GM18907 (cell line): ENCODE results near the gene NOL4L.
"Not testable (repeated sequence)": the region's sequence is repeated elsewhere in the genome, so short reads cannot be mapped to it uniquely, and the experiment has no call there.

ENCODE experiments used
- ATAC-seq: cut with Tn5 transposase; IDR thresholded peaks from one replicate; pipeline ENCODE4 v1.9.1; 2021; ENCODE audit warnings: mild to moderate bottlenecking, moderate library complexity; ENCODE audit not compliant: unreplicated experiment

Gene NOL4L

DNA sequence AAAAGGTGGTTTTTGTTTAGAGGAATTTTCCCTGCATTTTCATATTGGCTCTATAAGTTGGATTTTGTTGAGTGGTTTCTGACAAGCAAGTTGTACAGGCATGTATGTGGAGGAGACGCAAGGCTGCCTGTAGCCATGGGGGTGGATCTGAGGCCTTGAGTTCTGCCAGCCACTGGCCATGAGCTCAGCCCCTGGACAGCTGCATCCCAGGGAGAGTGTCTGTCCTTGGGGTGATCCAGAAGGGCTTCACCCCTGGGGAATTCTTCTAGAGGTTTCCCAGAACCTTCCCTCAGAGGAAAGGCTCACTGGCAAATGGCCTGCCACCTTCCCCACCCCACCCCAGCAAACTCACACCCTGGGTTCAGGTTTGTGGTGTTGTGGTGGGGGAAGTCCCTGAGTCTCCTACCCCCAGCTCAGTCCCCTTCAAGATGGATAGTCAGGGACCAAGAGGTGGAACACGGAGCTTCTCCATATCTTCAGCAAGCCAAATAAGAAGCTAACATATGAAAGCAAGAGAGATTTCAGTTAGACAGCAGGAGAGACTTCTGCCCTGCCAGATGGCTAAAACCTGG, 11.6 kb upstream of the NOL4L start:
- ATAC-seq: no peak

DNA sequence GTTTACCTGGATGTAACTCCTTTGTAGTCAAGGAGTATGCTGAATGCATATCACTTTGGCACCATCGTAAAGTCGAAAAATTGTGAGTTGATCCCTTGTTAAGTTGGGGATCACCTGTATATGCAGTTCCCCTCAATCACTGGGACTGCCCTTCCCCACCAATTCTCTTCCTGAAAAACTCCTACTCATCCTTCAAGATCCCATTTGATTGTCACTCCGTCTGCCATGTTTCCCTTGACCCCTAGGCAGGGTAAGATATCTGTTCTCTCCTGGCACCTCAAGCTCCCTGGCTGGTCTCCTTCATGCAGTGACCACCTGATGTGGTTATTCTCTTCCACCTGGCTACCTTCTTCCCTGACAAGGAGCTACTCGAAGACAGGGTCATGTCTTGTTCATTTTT, 10.0 kb upstream of the NOL4L start:
- ATAC-seq: no peak

DNA sequence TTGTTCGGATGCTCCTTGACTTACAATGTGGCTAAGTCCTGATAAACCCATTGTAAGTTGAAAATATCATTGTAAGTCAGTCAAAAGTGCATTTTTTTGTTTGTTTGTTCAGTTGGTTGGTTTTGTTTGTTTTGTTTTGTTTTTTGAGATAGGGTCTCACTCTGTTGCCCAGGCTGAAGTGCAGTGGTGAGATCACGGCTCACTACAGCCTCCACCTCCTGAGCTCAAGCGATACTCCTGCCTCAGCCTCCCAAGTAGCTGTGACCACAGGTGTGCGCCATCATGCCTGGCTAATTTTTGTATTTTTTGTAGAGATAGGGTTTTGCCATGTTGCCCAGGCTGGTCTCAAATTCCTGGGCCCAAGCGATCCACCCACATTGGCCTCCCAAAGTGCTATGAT, 9.5 kb upstream of the NOL4L start:
- not testable (repeated sequence) for ATAC-seq

DNA sequence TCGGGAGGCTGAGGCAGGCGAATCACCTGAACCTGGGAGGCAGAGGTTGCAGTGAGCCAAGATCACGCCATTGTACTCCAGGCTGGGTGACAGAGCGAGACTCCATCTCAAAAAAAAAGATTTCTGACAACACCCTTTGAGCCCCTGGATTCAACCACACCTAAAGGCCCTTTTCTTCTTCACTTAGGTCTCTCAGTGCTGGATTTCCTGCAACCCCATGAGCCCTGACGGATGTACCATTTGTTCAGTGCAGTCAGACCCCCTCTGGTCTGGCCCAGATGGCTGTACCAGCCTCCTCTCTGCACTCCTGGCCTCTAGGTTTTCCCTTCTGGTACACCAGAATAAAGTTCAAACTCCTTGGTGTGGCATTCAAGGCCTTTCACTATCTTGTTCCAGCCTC, 9.1 kb upstream of the NOL4L start:
- no peak for ATAC-seq

DNA sequence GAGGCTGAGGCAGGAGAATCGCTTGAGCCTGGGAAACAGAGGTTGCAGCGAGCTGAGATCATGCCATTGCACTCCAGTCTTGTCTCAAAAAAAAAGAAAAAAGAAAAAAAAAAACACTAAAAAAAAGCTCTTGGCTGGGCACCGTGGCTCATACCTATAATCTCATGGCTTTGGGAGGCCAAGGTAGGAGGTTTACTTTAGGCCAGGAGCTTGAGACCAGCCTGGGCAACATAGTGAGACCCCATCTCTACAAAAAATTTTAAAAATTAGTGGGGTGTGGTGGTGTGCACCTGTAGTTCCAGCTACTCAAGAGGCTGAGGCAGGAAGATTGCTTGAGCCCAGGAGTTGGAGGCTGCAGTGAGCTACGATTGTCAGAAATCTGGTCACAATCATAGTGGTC, 7.5 kb upstream of the NOL4L start:
- not testable (repeated sequence) for ATAC-seq

DNA sequence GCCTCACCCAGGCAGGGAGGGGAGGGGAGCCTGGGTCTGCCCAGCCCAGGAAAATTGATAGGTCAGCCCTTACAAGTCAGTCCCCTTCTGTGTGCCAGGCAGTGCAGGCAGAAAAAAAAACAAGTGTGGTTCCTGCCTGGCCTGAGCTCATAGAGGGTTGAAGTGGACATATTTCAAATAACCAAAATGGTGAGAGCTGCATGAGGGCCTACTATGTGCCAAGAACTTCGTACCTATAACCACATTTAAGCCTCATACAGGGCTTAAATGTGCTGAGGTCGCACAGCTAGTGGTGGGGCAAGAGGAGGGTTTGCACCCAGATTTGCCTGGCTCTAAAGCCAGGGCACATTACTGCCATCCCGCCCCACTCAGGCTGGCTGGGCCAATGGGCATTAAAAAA, 6.9 kb upstream of the NOL4L start:
- no peak for ATAC-seq

DNA sequence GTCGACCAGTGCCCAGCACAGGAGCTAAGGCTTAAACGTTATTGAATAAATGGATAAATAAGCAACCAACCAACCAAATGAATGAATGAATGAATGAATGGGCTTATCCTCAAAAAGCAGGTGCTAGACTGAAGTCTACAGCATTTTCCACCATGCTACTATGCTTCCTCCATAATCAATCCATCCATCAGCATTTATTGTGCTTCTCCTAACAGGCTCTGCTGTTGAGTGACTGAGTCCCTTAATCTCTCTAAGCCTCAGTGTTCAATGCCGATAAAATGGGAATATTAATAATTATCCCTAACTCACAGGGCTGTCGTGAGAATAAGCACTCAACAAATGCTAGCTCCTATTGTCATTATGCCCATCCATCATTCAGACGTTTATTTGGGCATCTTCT, 4.6 kb upstream of the NOL4L start:
- no peak for ATAC-seq

DNA sequence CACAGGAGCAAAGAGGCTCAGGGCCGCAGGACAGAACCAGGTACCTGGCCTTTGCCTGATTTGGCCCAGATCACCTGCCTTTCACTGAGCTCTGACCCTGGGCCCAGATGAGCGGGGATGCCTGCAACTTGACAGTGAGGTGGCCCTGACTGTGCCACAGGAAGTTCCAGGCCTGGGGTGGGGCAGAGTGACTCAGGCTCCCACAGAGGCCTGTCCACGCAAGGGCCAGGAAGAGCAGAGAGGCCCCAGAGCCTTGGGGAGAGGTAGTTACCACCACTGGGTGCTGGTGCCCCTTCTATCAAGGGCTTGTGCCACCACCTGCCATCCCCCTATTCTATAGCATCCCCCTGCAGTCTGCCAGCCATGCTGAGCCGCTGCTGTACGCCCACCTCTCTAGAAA, 4.1 kb upstream of the NOL4L start:
- no peak for ATAC-seq

DNA sequence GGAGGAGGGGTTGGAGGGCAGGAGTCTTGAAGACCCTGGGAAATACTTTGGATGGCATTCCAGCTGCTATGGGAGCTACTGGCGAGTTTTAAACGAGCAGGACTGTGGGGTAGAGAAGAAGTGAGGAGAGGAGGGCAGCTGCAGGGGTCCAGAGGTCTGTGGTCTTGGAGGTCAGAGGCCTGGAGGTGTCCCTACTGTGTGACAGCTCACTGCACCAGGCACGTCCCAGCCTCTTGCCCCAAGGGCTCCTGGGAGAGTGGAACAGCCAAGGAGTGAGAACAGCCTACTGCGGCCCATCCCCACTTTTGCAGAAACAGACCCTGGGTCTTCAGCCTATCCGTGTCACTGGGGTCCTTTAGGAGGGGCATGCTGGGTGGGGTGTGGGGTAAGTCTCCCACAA, 2.9 kb upstream of the NOL4L start:
- ATAC-seq: no peak

DNA sequence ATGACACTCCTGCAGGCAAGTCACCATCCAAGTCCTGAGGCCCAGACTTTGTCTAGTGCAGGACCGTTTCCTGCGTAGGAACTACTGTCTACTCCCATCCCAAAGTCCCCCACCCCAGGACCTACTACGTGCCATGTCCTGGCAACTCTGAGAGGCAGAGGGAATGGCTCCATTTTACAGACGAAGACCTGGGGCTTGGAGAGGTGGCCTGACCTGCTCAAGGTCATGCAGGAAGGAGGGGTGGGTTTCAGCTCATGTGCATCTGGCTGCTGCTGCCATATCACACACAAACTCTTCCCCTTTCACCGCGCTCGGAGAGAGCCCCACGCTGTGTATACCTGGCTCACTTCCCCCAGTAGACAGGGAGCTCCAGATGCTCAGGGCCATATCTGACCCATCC, 1.2 kb upstream of the NOL4L start:
- ATAC-seq: no peak

DNA sequence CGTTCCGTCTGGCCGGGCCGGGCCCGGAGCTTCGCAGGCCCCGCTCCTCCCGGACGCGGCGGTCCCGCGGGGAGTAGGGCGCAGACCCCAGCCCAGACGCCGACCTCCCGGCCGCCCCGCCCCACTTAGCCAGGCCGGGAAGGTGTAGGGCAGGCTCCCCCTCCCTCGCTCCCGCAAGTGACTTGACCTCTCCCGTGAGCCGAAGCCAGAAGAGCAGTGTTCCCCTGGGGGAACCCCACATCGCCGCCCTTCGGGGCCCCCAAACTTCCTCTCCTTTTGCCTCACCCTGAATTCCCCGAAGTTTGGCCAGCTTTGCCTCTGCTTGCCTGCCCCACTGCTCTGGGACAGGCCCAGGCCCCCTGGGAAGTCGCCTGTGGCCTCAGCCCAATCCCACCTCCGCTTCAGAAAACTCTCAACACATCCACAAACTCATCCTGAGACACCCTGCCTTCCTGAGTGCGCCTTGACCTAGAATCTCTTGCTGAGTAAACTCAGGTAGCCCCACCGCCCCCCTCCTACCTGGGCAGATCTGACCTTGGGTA, 524 bp upstream of the NOL4L start:
- ATAC-seq: no peak

DNA sequence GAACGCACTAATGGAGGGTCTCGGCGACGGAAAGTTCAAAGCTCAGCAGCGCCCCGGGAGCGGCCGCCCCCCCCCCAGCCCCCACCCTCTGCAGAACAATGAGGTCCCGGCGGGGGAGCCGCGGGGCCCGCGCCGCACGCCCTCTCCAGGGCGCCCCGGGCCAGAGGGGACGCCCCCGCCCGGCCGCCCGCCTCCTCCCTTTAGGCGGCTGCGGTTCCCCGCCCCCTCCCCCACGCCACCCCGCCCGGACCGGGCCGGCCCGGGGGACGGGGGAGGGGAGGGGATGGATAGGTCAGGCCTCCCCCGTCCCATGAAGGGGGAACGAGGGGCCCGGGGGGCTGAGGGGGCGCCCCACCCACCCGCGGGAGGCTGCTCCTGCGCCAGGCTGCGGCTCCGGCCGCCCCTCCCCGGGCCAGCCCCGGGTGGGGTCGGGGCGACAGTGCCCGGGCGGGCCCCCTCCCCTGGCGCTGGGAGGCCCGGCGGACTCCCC, 1.5 kb downstream of the NOL4L start:
- ATAC-seq: no peak

DNA sequence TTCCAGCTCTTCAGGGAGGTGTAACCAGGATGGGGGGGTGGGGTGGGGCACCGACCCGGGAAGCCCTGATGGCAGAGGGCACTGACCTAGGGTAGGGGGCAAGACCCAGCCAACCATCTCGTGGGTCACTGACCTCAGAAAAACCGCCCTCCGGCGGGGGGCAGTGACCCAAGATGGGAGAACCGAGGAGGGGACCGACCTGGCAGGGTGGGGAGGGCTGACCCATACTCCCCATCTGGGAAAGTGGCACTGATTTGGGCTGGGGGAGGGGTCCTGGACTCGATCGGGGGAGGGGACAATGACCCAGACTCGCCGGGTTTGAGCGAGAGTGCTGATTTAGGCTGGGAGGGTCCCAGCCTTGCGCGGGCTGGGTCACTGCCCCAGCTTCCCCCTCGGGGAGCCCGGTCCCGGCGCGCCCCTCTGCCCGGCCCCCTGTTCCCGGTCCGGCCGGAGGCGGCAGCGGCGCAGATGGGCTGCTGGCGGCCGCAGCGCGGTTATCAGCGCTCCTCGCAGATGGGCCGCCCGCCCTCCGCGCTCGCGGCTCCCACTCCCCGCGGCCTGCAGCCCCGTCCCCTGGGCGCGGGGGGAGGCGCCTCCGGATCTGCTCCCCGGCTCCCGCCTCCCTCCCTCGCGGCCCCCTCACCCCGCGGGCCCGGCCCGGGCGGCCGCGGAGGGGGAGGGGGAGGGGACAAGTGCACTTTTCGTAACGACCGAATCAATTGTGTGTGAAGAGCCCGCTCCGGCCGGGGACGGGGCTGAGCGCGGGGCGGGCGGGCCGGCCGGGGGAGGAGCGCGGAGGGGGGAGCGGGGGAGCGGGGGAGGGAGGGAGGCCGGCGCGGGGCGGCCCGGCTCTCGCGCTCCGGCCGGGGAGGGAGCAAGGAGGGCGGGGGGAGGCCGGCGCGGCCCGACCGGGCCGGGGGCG, 2.2 kb downstream of the NOL4L start:
- no peak for ATAC-seq

DNA sequence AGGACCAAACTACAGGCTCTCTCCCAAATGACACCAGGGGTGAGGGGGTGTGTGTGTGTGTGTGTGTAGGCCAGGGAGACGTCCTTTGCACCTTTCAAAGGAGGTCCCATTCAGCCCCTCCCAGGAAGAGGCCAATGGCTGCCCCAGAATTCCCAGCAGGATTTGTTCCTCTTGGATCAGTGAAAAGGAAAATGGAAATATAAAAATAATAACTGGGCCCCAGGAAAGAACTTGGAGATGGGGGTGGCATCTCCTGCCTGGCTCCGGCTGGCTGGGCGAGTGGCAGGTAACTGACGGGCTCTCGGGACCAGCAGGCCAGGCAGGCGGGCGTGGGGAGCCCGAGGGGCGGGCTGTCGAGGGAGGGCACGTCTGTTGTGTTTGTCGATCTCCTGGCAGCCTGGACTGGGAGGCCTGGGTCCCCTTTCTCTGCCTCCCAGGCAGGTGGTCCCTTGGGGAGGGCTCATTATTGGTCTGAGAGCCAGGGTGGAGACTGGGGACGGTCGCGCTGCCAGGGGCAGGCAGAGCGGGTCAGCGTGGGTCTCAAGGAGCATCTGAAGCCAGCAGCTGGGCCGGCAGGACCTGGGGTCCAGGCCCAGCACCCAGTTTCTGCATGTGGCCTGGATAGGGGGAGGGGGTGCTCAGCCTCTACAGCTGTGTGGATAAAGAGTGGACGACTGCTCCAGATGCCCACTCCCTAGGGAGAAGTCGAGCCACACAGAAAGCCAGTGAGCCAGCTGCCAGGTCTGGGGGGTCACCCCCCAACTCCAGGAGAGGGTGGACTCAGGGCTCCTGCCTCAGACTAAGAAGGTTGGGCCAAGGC, 3.1 kb downstream of the NOL4L start:
- ATAC-seq: no peak

DNA sequence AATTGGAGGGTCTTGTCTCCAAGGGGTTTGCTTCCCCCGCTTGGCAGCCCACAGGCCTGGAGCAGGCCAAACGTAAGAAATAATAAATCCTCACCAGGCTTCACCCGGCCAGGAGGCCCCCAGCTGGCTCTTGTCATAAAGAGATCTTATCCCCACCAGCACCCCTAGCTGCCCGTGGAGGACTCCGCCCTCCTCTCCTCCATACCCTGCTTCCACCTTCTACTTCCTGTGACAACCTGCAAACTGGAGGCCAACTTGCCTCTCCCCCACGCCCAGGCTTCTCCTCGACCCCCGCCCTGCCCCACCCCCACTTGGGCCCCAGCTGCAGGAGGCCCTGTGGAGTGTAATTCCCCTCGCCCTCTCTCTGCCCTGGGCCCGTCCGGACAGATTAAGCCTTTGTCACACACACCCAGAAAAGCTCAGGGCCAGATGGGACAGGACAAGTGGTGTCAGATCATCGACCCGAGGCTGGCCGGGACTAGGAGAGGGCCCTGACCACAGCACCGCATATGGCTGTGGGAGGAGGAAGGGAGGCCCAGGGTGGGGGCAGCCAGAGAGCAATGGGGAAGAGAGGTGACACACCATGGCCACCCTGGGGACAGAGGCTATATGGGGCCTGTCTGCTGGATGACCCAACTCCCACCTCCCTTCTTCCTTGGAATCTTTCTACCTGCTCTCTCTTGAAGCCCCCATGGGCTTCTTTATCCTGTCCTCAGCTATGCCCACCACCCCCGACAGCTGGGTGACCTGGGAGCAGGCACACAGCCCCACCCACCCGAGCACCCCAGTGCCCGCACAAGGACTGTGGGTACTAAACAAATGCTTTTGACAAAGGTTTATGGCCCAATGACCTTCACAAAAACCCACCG, 3.9 kb downstream of the NOL4L start:
- ATAC-seq: no peak

DNA sequence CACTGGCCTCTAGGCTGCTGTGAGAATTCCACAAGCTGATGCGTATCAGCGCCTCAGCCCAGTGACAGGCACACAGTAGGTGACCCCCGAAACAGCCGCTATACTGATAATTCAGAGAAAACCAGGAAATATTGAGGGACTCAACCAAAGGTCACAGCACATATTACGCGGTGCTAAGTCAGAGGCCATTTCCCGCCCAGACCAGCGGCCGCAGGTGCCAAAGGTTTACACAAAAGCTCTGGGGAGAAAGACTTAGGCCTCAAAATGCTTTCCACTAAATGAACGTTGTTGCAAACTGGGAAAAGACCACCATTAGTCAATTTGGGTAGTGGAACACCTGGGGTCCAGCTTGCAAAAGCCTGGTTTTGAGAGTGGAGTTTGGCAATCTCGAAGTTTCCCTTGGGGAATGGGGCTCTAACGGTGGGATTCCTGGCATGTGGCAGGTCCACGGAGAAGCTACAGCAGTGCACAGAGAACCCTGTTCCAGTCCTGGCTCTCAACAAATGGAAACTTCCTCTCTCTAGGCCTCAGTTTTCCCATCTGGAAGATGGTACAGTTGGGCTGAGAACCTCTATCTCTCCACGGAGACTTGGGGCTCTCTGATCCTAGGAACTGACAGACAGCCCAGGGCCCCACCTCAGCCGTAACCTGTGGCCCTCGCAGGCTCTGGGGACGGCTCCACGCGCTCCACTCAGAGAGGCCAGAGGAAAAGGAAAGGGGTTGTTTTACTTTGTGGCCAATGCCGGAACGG, 4.7 kb downstream of the NOL4L start:
- no peak for ATAC-seq

DNA sequence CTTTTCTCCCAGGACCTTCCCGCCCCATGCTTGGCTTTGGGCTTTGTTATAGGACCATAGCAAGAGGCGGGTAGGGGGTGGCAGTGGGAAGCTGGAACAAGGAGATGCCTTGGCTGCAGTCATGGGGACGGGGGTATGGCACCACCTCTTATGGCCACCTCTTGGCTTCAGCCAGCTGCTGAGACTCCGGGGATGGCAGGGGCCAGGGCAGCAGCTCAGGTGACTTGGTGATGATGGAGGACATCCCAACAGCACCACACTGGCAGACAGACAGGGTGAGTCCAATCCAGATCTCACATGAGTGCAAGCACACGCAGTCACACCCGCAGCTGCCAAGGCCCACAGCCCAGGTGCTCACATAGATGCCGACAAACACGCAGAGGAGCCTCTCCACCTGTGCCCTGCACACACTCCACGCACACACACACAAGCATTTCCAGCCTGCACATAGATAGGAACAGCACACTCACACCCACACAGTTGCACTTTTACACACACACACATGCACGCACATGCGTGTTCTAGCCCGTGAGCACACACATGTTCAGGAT, 6.2 kb downstream of the NOL4L start:
- ATAC-seq: no peak

DNA sequence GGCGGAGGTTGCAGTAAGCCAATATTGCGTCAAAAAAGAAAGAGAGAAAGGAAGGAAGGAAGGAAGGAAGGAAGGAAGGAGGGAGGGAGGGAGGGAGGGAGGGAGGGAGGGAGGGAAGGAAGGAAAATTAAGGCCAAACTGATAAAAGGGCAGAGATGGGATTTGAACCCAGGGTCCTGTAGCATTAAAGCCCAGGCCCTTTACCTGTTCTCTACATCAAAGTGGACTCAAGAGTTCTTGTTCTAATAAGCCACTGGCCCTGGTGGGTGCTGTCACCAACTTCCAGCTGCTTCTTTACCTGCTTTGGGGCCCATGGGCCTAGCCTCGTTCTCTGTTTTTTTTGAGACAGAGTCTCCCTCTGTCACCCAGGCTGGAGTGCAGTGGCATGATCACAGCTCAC, 7.1 kb downstream of the NOL4L start:
- not testable (repeated sequence) for ATAC-seq

DNA sequence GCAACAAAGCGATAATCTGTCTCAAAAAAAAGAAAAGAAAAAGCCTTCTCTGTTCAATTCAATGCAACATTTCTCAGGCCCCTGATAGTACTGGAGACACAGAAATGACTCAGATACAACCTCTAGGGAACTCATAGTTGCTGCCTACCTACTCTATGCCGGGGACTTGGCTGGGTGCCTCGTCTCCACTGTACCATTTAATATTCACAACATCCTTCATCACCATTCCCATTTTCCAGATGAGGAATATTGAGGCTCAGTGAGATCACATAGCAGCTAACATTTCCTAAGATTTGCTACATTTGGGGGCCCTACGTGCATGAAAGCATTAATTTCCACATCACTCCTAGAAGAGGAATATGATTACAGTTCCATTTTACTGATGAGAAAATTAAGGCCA, 7.5 kb downstream of the NOL4L start:
- ATAC-seq: no peak
